Measurements from ENCODE around the gene TMEM213.

The TMEM213 gene

DNA sequence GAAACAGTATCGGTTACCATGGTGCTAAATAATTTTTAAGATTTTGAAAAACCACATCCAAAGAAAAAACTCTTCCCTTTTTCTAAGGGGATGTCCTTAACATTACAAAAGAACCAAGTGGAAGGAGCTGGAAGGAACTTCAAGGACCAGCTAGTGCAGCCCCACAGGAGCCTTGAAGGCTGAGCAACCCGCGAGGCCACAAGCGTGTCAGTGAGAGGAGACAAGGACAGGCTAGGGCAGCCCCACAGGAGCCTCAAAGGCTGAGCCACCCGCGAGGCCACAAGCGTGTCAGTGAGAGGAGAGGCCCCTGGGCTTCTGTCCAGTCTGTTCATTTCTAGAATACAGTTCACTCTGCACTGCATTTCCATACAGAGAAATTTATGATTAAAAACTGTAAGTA, 80.3 kb downstream of the TMEM213 start:
- no peak for DNase-seq

DNA sequence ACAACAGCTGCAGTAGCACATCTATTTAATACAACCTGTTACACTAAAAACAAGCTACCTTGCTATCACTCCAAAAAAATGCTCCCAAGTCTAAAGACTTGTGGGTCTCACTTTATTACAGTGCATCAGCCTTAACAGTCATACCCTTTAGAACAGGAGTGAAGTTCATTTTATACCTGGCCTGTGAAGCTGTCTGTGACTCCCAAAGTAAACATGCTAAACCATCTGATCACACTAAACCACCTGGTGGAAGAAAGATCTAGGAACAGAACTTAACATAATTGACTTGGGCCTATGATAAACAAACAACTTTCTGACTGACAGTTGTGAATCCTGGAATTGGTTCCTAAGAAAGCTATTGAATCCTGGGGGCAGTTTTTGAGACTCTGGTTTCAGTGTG, 81.1 kb downstream of the TMEM213 start:
- no peak for DNase-seq

DNA sequence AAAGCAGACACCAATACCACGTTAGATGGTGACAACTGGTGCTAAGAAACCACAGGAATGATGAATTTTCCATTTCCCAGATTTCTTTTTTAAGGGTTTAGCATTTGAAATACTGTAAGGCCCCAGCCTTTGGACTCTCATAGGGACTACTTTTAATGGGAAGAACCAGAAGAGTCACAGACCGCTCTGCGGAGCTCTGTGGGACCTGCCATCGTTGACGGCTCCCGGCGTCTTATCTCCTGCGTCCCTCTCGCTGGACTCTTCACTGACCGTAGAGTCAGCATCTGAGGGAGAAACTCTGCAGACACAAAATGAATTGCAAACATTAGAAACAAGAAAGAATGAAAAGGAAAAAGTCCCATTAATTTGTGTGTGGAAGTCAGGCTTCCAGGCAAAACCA, 81.6 kb downstream of the TMEM213 start:
- DNase-seq: no peak

DNA sequence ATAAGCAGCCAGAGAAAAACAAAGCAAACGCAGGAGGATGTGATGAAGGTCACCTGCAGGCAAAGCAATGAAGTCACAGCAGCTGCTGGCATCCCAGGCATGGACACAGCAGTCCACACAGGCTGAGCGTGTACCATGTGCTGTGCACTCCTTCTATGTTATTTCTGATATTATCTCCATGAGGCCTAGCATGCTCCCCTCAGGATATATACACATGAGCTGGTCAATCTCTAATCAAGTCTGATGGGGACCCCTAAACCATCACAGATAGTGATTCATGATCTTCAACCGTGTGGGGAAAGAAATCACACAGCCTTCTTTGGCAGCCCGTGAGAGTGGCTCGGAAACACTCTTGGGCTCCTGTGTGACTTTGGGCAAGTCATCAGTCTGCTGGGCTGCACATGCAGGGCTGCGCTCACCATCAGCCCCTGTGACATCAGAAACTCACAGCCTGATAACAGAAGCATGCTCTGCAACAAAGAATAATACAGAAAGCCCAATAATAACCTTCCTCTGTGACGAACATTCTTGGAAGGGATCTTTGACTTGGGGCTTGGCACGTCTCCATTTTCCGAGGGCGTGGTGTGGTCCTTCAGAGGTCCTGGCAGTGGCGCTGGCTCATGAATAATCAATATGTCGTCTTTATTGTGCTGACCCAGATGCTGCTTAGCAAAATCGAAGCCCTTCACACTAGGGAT, 83.2 kb downstream of the TMEM213 start:
- DNase-seq: no peak

DNA sequence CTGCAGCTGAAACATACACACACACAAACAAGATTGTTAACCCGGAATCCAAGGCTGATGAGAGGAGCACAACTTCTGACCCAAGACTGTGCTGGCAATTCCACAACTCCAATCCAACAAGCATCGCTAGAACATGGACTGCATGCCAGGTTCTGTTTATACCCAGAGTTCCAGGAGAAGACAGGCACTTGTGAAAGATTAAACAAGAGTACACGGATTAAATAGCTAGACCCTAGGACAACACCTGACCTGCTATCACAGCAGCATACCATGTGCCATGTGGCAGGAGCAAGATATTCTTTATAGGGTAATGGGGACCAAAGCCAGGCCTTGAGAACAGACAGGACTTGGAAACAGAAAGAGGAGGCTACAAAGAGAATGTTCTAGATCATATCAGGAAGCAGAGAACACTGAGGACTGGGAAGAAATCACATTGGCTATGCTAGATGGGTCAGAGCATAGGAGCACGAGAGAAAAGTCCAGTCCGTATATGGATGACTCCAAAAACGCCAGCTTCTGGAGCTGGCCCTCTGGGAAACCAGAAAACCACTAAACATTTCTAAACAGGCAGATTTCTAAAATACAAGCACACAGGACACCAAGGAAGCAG, 83.9 kb downstream of the TMEM213 start:
- DNase-seq: no peak

DNA sequence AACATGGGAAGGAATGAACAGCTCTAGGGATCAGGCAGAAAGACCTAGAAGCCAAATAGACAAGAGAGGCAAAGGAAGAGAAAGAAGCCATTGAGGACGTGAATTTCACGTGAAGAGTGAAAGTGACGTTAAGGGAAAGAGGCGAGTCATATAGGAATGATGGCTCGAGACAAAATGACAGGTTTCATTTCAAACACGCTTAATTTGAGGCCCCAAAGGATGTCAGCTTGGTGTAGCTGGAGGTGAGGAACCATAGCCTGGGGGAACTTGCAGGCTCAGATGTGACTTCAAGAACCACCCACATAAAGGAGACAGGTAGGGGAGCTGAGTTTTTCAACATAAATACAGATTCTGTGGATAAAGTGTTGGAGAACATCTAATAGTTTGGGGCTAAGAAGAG, 84.5 kb downstream of the TMEM213 start:
- DNase-seq: no peak

DNA sequence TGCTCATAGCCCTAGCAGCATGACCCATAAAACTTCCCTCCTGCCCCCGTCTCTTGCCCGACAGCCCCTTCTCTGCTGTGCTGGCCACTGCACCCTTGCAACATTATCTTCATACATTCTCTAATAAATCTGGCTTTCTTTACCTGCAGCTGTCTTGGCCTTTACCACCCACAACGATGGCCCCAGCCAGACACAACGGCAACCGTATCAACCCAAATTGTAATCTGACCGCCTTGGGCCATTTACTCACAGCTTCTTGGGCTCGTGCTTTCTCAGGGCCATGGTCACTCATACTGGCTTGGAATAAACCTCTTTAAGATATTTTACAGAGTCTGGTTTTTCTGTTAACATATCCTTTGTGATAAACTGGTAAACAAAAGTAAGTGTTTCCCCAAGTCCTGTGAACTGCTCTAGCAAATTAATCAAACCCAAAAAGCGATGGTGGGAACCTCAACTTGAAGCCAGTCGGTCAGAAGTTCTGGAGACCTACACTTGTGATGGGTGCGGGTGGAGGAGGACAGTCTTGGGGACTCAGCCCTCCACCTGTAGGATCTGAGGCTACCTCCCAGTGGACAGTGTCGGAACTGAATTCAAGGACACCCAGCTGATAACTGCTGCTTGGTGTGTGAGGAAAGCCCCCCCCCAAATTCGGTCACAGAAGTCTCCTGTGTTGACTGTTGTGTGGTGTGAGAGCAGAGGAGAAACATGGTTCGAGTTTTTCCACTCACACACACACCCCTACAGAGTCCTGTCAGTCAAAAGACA, 87.8 kb downstream of the TMEM213 start:
- no peak for DNase-seq

DNA sequence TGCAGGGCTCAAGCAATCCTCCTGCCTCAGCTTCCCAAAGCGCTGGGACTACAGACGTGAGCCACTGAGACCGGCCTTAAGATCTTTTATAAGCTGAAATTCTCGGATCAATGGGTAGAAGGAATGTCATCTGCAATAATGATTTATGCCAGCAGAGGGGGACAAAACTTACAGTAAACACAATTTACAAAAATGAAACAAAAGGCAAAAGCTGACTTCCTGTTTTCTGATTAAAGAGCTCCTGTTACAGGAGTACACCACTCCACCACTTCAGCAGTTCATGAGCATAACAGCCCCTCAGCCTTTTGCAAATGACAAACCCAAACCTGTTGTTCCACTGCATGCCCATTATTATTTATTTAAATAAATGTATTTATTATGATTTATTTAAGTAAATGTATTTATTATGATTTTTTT, 88.7 kb downstream of the TMEM213 start:
- peak; percentile 58 for DNase-seq

DNA sequence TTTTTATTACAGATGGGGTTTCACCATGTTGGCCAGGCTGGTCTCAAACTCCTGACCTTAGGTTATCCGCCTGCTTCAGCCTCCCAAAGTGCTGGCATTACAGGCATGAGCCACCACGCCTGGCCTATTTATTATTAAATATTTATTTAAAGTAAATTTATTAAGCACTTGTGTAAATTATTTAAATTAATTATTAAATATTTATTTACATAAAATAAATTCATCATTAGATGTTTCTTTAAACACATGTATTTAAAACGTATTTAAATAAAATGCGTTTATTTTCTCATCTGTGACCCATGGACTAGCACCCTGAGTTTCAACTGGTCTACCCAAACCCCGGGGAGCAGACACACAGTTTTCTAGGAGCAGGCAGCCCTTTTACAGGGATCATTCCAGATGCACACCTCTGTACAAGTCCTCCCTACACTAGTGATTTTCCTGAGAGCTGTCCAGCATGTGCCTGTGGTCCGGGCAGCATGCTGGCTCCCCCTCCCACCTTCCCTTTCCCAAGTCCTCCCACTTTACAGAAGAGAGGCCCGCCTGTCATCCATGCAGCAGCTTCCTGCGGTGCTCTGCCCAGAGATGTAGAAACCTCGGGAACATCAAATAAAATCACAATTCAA, 89.4 kb downstream of the TMEM213 start:
- no peak for DNase-seq

Data from NCI-H345 (cell line).